GM19452 (cell line): ENCODE results near the gene GAMT.

Source experiments
- ATAC-seq: cut with Tn5 transposase; IDR thresholded peaks from one replicate; pipeline ENCODE4 v1.9.1; 2021; ENCODE audit not compliant: unreplicated experiment

Gene GAMT

GRCh38 chr19:1418951-1419738, 17.8 kb upstream of the GAMT start:
- no peak for ATAC-seq

- ATAC-seq = no peak
These were observed 17.1 kb upstream of the GAMT start for GRCh38 chr19:1418496-1418775.

GRCh38 chr19:1417681-1418495, 16.5 kb upstream of the GAMT start:
- ATAC-seq = no peak

GRCh38 chr19:1417145-1417544, 15.8 kb upstream of the GAMT start:
- no peak for ATAC-seq

DNA sequence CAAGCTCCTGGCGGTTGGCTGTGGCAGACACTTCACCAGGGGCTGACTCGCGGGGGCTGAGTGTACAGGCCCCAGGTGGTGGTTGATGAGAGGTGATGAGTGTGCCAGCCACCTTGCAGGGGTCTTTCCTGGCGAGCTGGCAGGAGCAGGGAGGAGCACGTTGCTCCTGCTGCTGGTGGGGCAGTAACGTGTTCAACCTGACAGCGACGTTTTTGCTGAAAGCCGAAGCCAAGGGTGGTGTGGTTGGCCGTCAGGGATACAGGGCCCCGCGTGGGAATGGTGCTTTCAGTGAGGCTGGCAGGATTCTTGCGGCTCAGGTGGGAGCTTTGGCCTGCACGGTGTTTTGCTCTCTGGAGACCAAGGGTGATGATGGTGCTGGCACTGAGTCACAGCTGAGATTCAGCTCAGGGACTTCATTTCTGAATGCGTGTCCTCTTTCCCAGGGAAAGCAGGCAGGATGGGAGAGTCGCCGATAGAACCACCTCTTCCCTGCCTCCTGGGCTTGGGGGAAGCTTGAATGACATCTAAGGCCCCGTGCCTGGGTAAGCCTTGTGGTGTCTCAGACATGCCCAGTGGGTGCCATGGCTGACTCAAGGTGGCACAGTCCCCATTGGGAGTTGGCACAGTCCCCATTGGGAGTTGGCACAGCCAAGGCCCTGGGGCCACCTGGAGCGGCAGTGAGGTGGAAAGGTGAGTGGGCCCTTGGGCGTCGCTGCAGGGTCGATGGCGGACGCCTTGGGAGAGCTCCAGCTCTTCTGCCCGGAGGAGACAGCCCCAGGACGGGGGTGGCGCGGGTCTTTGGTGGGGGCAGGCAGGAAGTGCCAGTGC, 14.9 kb upstream of the GAMT start:
- no peak for ATAC-seq

DNA sequence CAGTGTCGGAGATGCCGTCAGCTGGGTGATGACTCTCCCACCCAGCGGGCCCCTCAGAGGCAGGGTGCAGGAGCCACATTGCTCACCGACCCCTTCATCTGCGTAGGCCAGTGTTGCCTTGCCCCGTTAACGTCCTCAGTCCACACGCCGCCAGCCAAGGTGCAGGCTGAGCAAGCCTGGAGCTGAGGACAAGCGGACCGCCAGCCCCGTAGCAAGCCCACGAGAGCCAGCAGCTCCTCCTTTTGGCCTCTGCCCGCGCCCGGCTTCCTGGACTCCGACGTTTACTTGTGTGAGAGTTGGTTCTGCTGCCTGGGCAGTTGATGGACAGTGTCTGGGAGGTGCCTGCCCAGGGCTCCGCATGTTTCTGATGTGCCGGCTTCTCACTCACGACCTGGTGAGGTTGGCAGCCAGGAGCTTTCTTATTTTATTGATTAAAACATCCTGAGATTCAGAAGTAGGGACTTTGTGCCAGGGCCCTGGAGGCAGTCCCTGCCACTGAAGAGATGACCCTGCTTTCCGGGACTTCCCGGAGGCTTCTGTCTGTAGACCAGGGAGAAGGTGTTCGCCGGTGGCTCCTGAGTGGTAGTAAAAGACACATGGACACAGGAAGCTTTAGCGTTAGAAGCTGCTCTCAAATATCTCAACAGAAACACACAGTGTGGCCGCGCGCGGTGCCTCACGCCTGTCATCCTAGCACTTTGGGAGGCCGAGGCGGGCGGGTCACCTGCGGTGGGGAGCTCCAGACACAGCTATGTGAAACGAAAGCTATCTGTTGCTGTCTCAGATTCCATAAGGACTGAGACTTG, 11.9 kb upstream of the GAMT start:
- no peak for ATAC-seq

DNA sequence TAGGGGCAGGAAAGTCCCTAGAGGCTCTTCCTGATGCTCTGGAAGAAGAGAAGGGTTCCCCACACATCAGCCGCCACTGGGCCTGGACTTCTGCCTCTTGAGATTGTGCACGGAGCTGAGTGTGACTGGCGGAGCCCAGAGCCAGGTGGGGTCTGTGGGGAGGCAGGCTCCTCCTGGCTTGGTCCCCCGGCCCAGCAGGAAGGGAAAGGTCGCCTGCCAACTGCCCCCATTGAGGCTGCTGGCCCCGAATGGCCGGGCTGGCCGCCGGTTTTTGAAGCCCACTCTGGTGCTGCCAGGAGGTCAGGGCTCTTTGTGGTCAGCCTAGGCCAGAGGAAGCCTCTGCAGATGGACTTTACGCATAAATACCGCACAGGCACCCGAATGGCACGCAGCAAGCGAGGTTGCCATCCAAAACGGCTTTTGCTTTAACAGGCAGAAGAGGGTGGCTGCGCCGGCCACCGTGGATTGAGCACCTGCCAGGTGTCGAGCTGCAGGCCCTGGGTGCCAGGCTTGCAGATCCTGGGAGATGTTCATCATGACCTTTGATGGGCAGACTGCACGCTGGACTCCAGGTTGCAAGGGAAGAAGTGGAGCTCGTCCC, 11.1 kb upstream of the GAMT start:
- no peak for ATAC-seq

GRCh38 chr19:1411255-1412191, 10.2 kb upstream of the GAMT start:
- ATAC-seq = no peak

- no peak for ATAC-seq
These were observed 9.4 kb upstream of the GAMT start for GRCh38 chr19:1410789-1411188.

GRCh38 chr19:1410136-1410786, 8.9 kb upstream of the GAMT start:
- ATAC-seq = no peak

DNA sequence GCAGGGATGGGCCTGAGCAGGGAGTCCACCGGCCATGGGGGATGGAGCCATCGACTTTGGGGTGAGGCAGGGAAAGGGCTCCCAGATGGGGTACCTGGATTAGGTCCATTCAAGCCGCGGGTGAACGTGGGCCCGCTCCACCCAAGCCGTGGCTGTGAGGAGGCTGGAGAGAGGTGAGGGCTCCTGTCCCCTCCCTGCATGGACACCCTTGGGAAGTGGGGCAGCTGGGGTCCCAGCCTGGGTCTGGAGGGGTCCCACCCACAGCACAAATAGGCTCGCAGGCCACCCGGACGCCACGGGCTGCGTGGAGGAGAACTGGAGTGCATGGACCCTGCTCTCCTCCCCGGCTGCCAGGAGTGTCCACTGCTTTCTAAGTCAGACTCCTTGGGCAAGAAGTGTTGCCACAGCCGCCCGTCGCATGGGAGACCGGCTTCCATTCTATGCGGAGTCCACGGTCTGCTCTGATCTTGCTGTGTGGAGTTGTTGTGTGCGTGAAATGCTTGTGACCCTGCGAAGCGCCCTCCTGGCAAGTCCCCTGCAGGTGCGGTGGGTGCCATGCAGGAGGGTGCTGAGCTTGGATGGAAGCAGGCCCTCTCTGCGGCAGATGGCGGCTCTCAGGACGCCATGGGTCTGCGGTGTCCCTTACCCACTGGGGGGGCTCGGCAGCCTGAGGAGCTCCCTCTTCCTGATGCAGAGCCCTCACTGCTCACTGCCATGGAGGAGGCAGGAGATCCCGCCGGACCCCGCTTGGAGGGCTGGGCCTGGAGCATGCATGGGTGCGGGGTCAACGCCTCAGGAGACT, 8.1 kb upstream of the GAMT start:
- ATAC-seq = no peak

DNA sequence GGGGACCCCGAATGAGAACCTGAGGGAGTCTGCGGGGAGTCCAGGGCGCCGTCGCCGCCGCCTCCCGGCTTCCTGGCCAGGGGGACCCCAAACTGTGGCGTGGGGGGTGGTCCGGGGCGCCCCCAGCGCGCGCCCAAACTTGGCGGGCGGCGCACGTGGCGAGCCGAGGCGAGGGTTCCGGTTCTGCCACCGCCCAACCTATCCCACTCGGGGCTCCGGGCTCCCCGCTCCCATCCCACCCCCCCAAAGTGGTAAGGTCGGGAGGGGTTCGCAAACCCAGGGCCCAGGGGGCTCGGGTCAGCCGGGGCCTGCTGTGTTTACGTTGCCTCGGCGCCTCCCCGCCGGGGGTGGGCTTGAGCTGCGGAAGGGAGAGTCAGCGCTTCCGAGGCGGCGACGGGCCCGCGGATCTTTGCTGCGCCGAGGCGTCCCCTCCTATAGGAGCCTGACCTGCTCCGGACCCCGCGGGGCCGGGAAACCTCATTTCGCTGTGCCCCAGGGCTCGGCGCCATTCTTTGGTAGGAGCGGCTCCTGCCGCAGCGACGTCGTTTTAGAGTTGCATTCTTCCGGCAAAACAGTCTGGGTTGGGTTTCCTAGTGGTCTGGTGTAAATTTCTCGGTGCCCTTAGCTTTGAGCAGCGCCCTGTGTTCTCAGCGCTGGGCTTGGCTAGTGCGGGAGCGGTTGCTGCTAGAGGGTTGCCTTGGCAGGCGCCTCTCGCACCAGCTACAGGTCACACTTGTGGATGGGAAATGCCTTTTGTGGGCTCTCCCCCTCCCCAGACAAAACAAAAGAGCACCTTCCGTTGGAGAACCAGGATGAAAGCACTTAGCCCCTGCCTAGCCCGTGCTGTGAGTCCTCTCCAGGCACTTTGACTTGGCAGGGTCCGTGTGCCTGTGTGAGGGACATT, 7.2 kb upstream of the GAMT start:
- no peak for ATAC-seq

GRCh38 chr19:1407528-1408299, 6.4 kb upstream of the GAMT start, which contains the start of gene DAZAP1:
Gene DAZAP1, plus strand, starts transcription at chr19:1407586. Its CDS starts 188 bp downstream, at chr19:1407774.
- peak; percentile 29 for ATAC-seq

- peak; percentile 78 for ATAC-seq
These were observed 5.6 kb upstream of the GAMT start for GRCh38 chr19:1406774-1407527.

- ATAC-seq = no peak
These were observed 1.2 kb upstream of the GAMT start for GRCh38 chr19:1402411-1403070.
